Measurements from ENCODE around the gene MAP3K9.
A peak's percentile ranks its signal among the peaks of the same experiment; 100 is the strongest.

The MAP3K9 gene

DNA sequence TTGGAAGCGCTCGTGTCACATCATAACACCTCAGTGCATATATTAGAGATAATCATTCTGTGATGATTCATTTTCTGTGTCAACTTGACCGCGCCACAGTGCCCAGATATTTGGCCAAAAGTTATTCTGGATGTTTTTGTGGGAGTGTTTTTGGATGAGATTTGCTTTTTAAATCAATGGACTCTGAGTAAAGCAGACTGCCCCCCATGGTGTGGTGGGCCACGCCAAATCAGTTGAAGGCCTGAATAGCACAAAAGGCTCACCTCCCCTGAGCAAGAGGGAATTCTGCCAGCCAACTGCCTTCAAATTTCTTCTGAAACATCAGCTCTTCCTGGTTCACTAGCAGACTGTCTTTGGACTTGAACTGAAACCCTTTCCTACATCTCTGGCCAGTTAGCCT, 24.6 kb upstream of the MAP3K9 start:
- no peaks in the 10 kb centered on the region for H3K27me3 ChIP-seq (ENCODE audit: control insufficient read depth in 1 of 2, insufficient read depth in 2 of 2, low read length in 2 of 2)
- no peaks in the 10 kb centered on the region for H3K9me3 ChIP-seq (ENCODE audit: low read length)
- no peak overlapping the region for H3K27ac ChIP-seq (ENCODE audit: low read depth, low read length)
- no peak overlapping the region for H3K9ac ChIP-seq (ENCODE audit: low read length)
- H3K36me3 ChIP-seq (ENCODE audit: insufficient read depth, low read length), result no peaks in the 10 kb centered on the region
- H3K4me1 ChIP-seq (ENCODE audit: insufficient read depth, low read length), result no peaks in the 10 kb centered on the region
- H3K4me3 ChIP-seq (ENCODE audit: low read depth in 1 of 2, low read length in 2 of 2), result no peak overlapping the region

DNA sequence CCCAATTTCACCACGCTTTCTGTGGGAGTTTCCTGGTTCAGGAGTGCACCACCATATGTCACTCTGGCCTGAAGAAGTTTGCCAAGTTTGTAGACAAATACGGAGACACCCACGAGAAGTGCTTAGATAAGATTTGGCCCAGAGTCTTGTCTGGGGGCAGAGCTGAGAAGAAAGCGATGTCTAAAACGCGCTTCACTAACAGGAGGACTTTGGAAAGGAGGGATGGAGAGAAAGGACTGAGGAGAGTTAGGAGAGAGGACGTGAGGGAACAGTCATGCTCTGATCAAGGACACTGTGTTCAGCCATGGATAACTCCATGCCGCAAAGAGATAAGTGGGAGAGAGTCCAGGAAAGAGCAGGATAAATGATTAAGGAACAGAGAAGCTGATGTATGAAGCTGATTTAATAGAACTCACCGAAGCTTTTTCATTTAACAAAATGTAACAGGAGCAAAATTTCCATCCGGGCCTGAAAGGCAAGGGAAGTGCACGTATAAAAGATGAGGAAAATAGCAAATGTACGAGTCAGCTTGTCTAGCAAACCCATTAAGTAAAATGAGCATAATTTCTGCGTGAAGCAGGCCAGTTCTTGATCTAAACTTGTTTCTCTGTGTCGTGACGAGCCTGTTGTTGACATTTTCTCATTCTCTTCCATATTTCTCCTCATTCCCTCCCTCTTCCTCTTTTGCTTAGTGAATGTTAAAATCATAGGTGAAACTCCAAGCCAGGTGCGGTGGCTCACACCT, 23.4 kb upstream of the MAP3K9 start:
- H3K27ac ChIP-seq (ENCODE audit: low read depth, low read length), result no peak overlapping the region

DNA sequence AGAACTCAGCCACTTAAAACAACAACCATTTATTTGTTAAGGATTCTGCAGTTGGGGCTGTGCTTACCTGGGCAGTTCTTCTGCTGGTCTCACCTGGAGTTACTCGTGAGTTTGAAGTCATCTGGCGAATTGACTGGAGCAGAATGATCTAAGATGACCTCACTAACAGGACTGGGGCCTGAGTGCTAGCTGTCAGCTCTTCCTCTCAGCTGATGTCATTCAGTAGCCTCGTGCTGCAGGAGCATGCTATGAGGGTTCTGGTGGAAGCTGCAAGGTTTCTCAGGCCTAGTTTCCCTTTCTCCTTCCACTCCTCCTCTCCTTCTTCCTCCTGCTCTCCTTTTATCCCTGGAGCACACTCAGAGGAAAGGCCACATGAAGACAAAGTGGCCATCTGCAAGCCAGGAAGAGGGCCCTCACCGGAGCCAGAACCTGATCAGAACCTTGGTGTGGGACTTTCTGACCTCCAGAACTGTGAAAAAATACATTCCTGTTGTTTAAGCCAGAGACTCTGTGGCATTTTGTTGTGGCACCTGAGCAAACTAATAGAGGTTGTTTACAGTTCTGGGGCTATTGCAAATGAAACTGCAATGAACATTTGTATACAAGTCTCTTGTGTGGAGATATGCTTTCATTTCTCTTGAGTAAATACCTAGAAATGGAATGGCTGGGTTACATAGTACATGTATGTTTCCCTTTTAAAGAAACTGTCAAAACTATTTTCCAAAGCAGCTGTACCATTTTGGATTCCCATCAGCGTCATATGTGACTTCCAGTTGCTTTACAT, 21.9 kb upstream of the MAP3K9 start:
- H3K27ac ChIP-seq (ENCODE audit: low read depth, low read length), result no peak overlapping the region
- H3K9ac ChIP-seq (ENCODE audit: low read length), result no peak overlapping the region
- no peaks in the 10 kb centered on the region for H3K27me3 ChIP-seq (ENCODE audit: control insufficient read depth in 1 of 2, insufficient read depth in 2 of 2, low read length in 2 of 2)
- no peak overlapping the region for H3K4me3 ChIP-seq (ENCODE audit: low read depth in 1 of 2, low read length in 2 of 2)
- H3K36me3 ChIP-seq (ENCODE audit: insufficient read depth, low read length), result no peaks in the 10 kb centered on the region
- H3K9me3 ChIP-seq (ENCODE audit: low read length), result no peaks in the 10 kb centered on the region
- no peaks in the 10 kb centered on the region for H3K4me1 ChIP-seq (ENCODE audit: insufficient read depth, low read length)

More for the DNA sequence above, 23.4 kb upstream of the MAP3K9 start:
- Histone ChIP-seq H3K4me1 (ENCODE audit: insufficient read depth, low read length) (no peaks in the 10 kb centered on the region), H3K4me3 (ENCODE audit: low read depth in 1 of 2, low read length in 2 of 2) (no peak overlapping the region), H3K27me3 (ENCODE audit: control insufficient read depth in 1 of 2, insufficient read depth in 2 of 2, low read length in 2 of 2) (no peaks in the 10 kb centered on the region), H3K9me3 (ENCODE audit: low read length) (no peaks in the 10 kb centered on the region), H3K9ac (ENCODE audit: low read length) (no peak overlapping the region), H3K36me3 (ENCODE audit: insufficient read depth, low read length) (no peaks in the 10 kb centered on the region)

DNA sequence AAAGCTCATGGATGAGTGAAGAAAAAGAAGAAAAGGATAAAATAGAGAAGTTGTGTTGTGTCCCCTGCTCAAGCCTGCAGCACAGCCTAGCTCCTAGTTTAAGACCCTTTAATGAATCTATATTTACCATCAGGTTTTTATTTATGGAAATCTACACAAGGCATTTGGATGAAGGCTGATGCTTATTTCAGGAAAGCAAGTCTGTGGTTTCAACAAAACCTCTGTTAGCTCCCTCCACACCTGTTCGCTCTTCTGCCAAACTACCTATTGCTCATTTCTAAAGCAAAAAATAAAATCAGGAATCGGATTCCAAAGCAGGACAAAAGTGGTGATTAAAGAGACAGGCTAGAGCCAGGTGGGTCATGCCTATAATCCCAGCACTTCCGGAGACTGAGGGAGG, 18.9 kb upstream of the MAP3K9 start:
- no peak overlapping the region for H3K4me3 ChIP-seq (ENCODE audit: low read depth in 1 of 2, low read length in 2 of 2)
- peaks cover 0 to 5% of the 10 kb centered on the region in 2 donors for H3K27me3 ChIP-seq (ENCODE audit: control insufficient read depth in 1 of 2, insufficient read depth in 2 of 2, low read length in 2 of 2)
- no peaks in the 10 kb centered on the region for H3K4me1 ChIP-seq (ENCODE audit: insufficient read depth, low read length)
- no peak overlapping the region for H3K9ac ChIP-seq (ENCODE audit: low read length)
- no peaks in the 10 kb centered on the region for H3K9me3 ChIP-seq (ENCODE audit: low read length)
- H3K27ac ChIP-seq (ENCODE audit: low read depth, low read length), result no peak overlapping the region
- no peaks in the 10 kb centered on the region for H3K36me3 ChIP-seq (ENCODE audit: insufficient read depth, low read length)

DNA sequence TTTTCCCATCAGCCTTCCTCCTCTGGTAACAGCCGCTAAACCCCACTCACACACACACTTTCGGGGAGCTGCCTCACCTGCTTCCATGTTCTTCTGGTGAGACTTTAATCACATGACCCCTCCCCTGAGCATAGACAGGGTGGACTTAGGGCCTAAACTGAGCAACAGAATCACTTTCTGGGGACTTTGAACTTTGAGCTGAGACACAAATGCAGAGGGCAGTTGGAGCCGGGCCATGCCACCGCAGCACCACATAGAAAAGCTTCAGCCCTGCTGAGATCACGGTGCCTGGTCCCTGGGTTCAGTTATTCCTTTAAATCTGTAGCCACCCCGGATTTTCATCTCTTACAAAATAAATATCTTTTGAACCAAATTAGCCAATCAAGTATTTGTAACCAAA, 18.4 kb upstream of the MAP3K9 start:
- Histone ChIP-seq H3K9me3 (ENCODE audit: low read length) (no peaks in the 10 kb centered on the region), H3K4me3 (ENCODE audit: low read depth in 1 of 2, low read length in 2 of 2) (no peak overlapping the region), H3K36me3 (ENCODE audit: insufficient read depth, low read length) (no peaks in the 10 kb centered on the region), H3K27ac (ENCODE audit: low read depth, low read length) (no peak overlapping the region), H3K9ac (ENCODE audit: low read length) (no peak overlapping the region), H3K27me3 (ENCODE audit: control insufficient read depth in 1 of 2, insufficient read depth in 2 of 2, low read length in 2 of 2) (peaks cover 0 to 5% of the 10 kb centered on the region in 2 donors), H3K4me1 (ENCODE audit: insufficient read depth, low read length) (no peaks in the 10 kb centered on the region)

DNA sequence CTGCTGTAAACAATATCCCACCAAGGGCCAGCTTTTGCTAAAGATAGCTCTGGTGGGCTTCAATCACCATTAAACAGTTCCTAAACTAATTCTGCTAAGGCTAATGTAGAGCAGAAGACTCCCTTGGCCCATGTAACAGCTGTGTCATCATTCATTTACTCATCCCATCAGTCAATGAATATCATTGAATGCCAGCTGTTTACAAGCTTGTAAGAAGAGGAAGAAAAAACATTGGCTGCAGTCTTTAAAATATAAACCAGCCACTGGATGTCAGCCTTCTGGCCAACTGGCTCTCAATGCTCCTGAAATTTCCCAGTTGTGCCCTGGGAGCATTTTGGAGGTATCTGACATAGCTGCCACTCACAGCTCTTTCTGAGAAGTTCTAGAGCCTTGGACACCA, 18.0 kb upstream of the MAP3K9 start:
- Histone ChIP-seq H3K27me3 (ENCODE audit: control insufficient read depth in 1 of 2, insufficient read depth in 2 of 2, low read length in 2 of 2) (peaks cover 0 to 5% of the 10 kb centered on the region in 2 donors), H3K4me1 (ENCODE audit: insufficient read depth, low read length) (no peaks in the 10 kb centered on the region), H3K9ac (ENCODE audit: low read length) (no peak overlapping the region), H3K27ac (ENCODE audit: low read depth, low read length) (no peak overlapping the region), H3K4me3 (ENCODE audit: low read depth in 1 of 2, low read length in 2 of 2) (no peak overlapping the region), H3K36me3 (ENCODE audit: insufficient read depth, low read length) (no peaks in the 10 kb centered on the region), H3K9me3 (ENCODE audit: low read length) (no peaks in the 10 kb centered on the region)

DNA sequence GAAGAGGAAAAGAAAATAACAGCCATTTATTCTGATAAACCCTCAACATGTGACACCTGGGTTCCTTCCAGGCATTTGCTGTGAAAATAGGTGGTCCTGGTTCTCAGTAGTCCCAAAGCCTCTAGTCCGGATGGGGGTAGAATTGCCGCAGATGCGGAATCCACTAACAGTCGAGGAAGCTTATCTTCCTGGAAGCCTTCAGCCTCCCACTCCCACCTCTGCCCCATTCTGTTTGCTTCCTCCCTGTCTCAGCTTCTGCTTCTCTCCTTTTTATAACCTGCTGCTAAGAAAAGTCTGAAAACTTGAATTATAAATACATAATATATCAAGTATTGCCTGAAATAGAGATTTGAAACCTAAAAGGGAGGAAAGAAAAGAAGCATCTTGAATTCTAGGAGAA, 14.0 kb upstream of the MAP3K9 start:
- Histone ChIP-seq H3K36me3 (ENCODE audit: insufficient read depth, low read length) (no peaks in the 10 kb centered on the region), H3K9ac (ENCODE audit: low read length) (no peak overlapping the region), H3K9me3 (ENCODE audit: low read length) (no peaks in the 10 kb centered on the region), H3K4me1 (ENCODE audit: insufficient read depth, low read length) (peaks cover 7% of the 10 kb centered on the region), H3K27ac (ENCODE audit: low read depth, low read length) (no peak overlapping the region), H3K27me3 (ENCODE audit: control insufficient read depth in 1 of 2, insufficient read depth in 2 of 2, low read length in 2 of 2) (peaks cover 8 to 24% of the 10 kb centered on the region in 2 donors), H3K4me3 (ENCODE audit: low read depth in 1 of 2, low read length in 2 of 2) (no peak overlapping the region)

DNA sequence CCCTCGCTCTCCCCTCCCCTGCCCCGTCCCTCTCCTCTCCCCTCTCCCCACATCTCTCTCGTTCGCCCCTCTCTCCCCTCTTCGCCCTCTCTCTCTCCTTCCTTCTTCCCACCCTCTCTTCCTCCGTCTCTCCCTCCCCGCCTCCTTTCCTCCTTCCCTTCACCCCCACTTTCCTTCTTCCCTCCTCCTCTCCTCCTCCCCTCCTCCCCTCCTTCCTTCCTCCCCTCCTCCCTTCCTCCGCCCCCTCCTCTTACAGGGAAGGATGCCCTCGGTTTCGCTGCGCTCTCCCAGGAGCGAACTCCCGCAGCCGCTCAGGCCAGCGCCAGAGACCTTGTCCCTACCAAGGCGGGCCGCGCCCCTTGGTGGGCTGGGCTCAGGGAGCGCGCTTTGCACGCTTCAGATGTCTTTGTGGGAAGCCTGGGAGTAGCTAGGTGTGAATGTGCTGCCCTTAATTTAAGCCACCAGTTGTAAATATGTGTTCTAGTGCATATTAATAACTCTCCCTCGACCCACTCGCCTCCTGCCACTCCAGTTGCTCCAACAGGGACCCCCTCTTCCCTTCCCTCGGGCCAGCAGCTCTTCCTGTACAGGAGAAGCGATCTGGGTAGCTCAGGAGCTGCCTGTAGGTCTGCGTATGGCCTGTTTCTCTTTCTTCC, 13.3 kb upstream of the MAP3K9 start:
- Histone ChIP-seq H3K27me3 (ENCODE audit: control insufficient read depth in 1 of 2, insufficient read depth in 2 of 2, low read length in 2 of 2) (peaks cover 8 to 24% of the 10 kb centered on the region in 2 donors), H3K9ac (ENCODE audit: low read length) (no peak overlapping the region), H3K4me3 (ENCODE audit: low read depth in 1 of 2, low read length in 2 of 2) (peak overlapping the region; percentile 62 to 64), H3K27ac (ENCODE audit: low read depth, low read length) (no peak overlapping the region), H3K9me3 (ENCODE audit: low read length) (no peaks in the 10 kb centered on the region), H3K36me3 (ENCODE audit: insufficient read depth, low read length) (no peaks in the 10 kb centered on the region), H3K4me1 (ENCODE audit: insufficient read depth, low read length) (peaks cover 7% of the 10 kb centered on the region)

DNA sequence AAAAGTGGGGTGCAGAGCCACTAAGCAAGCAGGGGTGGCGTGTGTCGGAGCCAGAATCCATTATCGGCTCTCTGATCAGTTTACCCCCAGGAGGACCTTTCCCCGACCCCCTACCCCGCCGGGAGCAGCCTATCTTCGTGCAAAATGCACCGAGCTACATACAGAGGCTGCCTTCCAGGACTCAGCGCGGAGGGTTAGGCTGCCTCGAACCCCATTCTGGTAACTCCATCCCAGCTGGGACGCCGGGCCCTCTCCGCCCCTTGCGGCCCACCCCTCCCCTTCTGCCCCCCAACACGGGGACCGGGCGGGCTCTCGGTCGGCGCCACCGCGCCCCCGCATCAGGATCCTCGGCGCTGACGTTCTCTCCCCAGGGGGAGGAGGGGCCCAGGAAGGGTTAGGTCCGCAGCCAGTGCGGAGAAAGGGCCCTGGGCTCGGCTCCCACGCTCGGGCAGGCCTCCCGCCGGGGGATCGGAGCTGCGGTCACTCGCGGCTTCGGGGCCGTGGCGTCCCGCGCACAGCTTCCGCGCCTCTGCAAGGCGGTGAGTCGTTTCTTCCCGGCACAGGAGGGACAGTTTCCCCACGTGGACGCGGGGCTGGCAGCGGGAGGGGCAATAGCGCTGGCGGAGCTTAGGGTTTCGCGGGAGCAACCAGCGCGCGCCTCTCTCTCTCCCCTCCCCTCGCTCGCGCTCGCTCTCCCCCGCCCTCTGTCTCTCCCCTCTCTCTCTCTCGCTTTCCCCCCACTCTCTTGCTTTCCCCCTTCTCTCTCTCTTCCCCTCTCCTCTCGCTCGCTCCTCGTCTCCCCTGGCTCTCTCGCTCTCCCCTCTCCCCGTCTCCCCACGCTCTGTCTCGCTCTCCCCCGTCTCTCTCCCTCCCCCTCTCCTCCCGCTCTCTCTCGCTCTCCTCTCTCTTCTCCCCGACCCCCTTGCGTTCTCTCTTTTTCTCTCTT, 12.5 kb upstream of the MAP3K9 start:
- Histone ChIP-seq H3K4me1 (ENCODE audit: insufficient read depth, low read length) (peaks cover 7% of the 10 kb centered on the region), H3K27me3 (ENCODE audit: control insufficient read depth in 1 of 2, insufficient read depth in 2 of 2, low read length in 2 of 2) (peaks cover 8 to 24% of the 10 kb centered on the region in 2 donors), H3K9ac (ENCODE audit: low read length) (no peak overlapping the region), H3K36me3 (ENCODE audit: insufficient read depth, low read length) (no peaks in the 10 kb centered on the region), H3K27ac (ENCODE audit: low read depth, low read length) (no peak overlapping the region), H3K9me3 (ENCODE audit: low read length) (no peaks in the 10 kb centered on the region), H3K4me3 (ENCODE audit: low read depth in 1 of 2, low read length in 2 of 2) (peak overlapping the region; percentile 62 to 64)

DNA sequence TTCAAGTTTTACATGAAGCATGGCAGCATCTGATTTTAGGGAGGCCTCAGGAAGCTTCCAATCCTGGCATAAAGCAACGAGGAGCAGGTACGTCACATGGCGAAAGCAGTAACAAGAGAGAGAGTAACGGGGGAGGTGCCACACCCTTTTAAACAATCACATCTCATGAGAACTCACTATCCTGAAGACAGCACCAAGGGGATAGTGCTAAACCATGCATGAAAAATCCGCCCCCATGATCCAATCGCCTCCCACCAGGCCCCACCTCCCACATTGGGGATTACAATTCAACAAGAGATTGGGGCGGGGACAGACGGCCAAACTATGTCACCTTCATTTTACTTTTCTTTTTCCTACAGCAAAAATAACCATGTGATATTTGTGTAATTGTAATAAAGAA, 7.2 kb upstream of the MAP3K9 start:
- H3K9me3 ChIP-seq (ENCODE audit: low read length), result no peaks in the 10 kb centered on the region
- H3K9ac ChIP-seq (ENCODE audit: low read length), result no peak overlapping the region
- H3K4me1 ChIP-seq (ENCODE audit: insufficient read depth, low read length), result peaks cover 6% of the 10 kb centered on the region
- no peak overlapping the region for H3K4me3 ChIP-seq (ENCODE audit: low read depth in 1 of 2, low read length in 2 of 2)
- H3K27ac ChIP-seq (ENCODE audit: low read depth, low read length), result no peak overlapping the region
- no peaks in the 10 kb centered on the region for H3K36me3 ChIP-seq (ENCODE audit: insufficient read depth, low read length)
- peaks cover 7 to 16% of the 10 kb centered on the region in 2 donors for H3K27me3 ChIP-seq (ENCODE audit: control insufficient read depth in 1 of 2, insufficient read depth in 2 of 2, low read length in 2 of 2)

DNA sequence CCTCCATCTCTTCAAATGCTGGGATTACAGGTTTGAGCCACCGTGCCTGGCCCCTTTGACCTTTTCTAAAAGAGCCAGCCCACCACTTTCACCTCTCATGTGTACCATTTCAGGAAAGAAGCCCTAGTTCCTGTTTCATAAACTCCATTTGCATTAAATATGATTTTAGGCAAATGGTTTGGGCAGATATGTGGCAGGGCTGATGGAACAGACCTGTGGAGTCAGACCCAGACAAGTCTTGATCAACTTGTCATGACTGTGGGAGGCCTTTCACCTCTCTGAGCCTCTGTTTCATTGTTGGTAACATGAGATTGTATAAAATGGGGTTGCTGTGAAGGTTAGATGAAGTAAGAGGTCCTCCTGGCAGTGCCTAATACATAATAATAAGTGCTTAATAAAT, 5.2 kb upstream of the MAP3K9 start:
- Histone ChIP-seq H3K4me1 (ENCODE audit: insufficient read depth, low read length) (no peaks in the 10 kb centered on the region), H3K9ac (ENCODE audit: low read length) (no peak overlapping the region), H3K27ac (ENCODE audit: low read depth, low read length) (no peak overlapping the region), H3K9me3 (ENCODE audit: low read length) (no peaks in the 10 kb centered on the region), H3K36me3 (ENCODE audit: insufficient read depth, low read length) (no peaks in the 10 kb centered on the region), H3K4me3 (ENCODE audit: low read depth in 1 of 2, low read length in 2 of 2) (no peak overlapping the region), H3K27me3 (ENCODE audit: control insufficient read depth in 1 of 2, insufficient read depth in 2 of 2, low read length in 2 of 2) (no peaks in the 10 kb centered on the region)

Data from muscle layer of colon (tissue), 2 donors.